HEK293 (cell line): Measurements from ENCODE around the gene BFSP2.

Source experiments
- CTCF ChIP-seq: fragments of 450-650 bp; formaldehyde crosslinking; IDR thresholded peaks from 2 replicates; pipeline ENCODE4 v1.5.1; 2016; ENCODE audit warnings: missing biosample characterization, missing genetic modification characterization
- GFI1B ChIP-seq: fragments of 450-650 bp; formaldehyde crosslinking; IDR thresholded peaks from 2 replicates; pipeline ENCODE4 v1.5.1; 2016; ENCODE audit warnings: missing biosample characterization, missing genetic modification characterization
- ZNF10 ChIP-seq: fragments of 450-650 bp; formaldehyde crosslinking; IDR thresholded peaks from 2 replicates; pipeline ENCODE4 v1.5.1; 2017; ENCODE audit warnings: missing biosample characterization, missing genetic modification characterization
- ZNF132 ChIP-seq: fragments of 450-650 bp; formaldehyde crosslinking; IDR thresholded peaks from 2 replicates; pipeline ENCODE4 v1.5.1; 2017; ENCODE audit warnings: missing biosample characterization, missing genetic modification characterization, borderline replicate concordance
- ZNF2 ChIP-seq: fragments of 450-650 bp; formaldehyde crosslinking; IDR thresholded peaks from 2 replicates; pipeline ENCODE4 v1.5.1; 2016; ENCODE audit warnings: missing biosample characterization, missing genetic modification characterization
- ZNF37A ChIP-seq: fragments of 450-650 bp; IDR thresholded peaks from 2 replicates; pipeline ENCODE4 v1.5.1; 2018; ENCODE audit warnings: missing biosample characterization, missing genetic modification characterization
- ZNF423 ChIP-seq: fragments of 450-650 bp; formaldehyde crosslinking; IDR thresholded peaks from 2 replicates; pipeline ENCODE4 v1.5.1; 2016; ENCODE audit warnings: missing biosample characterization, missing genetic modification characterization

- TF ChIP-seq GFI1B (no peak), CTCF (tag by site-specific recombination) (no peak), ZNF423 (tag by site-specific recombination) (no peak), ZNF10 (tag by site-specific recombination) (no peak), ZNF37A (no peak), ZNF2 (no peak), ZNF132 (tag by site-specific recombination) (no peak)
Observed at GRCh38 chr3:133386876-133387275, 13.0 kb upstream of the BFSP2 start.
